CD4-positive, alpha-beta T cell treated with Interleukin-21 for 1 hour (primary cell): Measurements from ENCODE around the gene KCTD16.

Experiments
- DNase-seq: peaks from one replicate; pipeline ENCODE4 v3.0.0-alpha.2; 2020

Gene KCTD16

DNA sequence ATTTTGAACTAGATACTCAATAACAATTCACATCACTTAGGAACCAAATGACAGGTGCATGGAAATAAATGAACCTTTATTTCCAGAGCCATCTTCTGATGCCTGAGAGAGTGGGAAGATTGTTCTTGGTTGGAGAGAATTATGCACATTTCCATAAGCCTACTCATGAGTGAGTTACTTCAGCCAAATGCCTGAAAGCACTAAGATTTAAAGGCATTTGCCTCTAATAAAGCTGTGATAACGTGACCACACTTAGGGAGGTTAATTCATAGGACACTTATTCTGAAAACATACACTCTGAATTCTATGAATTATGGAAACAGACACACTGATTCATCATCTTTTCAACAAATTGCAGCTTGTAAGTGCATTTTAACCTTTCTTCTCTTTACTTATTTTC, 40.0 kb downstream of the KCTD16 start:
- no peak for DNase-seq

DNA sequence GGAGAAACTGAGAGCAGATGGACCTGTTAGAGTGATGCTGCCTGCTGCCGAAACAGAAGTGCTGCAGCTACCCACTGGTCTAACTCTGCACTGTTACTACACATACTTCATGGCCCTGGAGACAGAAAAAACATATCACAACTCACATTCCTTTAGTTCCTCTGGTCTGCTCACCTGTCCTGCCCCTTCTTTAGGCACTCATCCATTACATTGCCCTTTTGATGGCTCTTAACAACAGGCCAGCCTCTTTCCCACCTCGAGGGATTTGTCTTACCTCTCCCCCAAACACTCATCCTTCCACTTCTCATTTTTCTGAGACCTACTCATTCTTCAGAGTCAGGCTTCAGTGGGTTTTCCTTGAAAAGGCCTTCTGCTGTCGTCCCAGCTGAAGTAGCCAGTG, 49.2 kb downstream of the KCTD16 start:
- no peak for DNase-seq

DNA sequence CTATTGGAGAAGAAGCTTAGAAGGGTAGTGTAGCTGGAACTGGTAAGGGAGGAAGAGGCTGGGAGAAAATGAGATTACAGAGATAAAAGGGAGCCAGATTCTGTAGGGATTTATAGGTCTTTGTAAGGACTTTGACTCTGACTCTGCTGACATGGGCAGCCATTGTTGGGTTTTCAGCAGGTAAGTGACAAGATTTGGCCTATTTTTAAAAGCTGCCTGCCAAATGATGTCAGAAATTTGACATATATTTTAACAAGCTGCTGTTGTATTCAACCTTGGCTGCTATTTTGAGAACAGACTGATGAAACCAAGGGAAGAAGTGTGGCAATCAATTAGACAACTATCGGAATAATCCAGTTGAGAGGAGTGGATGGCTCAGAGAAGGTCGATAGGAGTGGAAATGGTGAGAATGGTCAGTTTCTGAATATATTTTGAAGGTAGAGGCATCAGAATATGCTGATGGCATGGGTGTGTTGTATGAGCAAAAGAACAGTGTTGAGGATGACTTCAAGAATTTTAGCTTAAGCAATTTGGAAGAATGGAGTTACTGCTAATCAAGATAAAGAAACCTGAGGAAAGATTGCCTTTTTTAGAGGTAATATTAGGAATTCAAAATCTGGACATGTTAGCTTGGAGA, 56.8 kb downstream of the KCTD16 start:
- DNase-seq, result no peak

DNA sequence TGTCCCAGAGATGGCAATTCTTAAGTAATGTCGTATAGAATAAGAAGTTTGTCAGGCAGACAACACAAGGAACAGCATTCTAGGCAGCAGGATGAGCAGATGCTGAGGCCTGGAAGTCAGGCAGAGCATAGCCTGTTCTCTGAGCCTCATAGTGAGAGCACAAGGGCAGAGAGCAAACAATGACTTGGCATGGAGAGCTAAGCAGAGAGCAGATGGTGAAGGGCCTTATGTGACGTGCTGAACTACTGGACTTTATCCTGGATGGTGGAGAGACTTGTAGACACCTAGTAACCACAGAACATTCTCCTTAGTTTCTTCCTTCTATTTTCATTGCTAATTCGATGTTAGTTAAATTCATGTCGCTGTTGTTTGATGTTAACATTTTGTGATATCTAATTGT, 60.1 kb downstream of the KCTD16 start:
- no peak for DNase-seq

DNA sequence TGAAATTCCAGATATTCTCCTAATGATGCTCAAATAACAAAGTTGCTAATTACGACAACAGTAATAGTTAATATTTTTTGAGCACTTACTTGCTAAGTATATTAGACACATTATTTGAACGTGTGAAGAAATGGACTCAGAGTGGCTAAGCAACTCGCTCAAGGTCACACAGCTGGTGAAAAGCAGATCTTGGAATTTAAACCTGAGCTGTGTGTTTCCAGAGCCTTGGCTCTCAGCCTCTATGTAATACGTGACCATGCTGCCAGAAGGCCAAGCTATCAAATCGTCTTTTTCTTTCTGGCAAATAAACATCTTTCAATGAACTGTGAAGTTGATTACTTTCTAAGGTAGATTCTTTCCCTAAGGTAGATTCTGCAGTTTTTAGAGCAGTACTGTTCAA, 61.6 kb downstream of the KCTD16 start:
- no peak for DNase-seq

DNA sequence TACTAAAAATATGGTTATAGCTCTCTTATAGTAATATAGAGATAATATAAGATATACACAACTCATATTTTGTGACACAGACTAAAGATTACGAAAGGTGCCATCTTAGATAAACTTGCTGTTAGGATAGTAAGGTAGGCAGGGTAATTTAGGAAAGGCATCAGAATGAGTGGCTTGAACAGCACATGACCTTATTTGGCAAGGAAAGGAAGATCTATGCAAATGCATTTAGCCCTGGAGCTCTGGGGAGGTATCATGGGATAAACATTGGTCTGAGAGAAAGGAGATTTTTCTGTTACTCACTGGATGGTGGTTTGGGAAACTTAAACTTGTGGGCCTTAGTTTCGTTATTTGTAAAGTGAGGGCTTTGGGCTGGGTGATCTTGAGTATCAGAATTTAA, 65.8 kb downstream of the KCTD16 start:
- DNase-seq, result no peak

DNA sequence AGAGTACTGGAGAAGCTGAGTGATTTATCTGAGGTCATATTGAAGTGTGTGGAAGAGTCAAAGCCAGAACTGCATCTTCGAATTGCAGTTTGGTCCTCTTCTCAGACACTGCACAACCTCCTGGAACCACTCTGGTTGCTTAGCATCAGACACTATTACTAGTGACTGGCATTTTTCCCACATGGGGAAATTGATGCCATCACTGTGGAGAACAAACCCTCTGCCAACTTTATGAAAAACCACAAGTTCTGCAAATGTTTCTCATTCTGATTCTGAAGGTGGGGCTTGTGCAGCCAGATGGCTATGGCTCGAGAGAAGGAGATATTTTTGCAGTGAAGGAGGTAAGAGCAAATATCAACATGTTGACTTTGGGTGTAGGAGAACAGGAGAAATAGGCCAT, 67.2 kb downstream of the KCTD16 start:
- peak; percentile 0 for DNase-seq

DNA sequence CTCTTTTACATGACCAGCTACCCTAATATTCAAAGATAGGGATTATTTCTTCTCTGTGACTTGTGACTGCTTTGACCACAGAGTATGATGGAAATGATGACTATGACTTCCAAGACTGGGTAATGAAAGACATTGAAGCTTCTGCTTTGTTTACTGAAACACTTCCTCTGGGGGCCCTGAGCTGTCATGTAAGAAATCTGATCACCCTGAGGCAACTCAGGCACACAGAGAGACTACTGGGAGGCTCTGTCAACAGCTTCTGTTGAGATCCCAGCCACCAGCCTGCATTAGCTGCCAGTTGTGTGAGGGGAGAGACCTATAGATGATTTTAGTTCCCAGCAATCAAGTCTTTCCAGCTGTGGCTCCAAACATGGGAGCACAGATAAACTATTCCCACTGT, 76.5 kb downstream of the KCTD16 start:
- DNase-seq, result no peak

DNA sequence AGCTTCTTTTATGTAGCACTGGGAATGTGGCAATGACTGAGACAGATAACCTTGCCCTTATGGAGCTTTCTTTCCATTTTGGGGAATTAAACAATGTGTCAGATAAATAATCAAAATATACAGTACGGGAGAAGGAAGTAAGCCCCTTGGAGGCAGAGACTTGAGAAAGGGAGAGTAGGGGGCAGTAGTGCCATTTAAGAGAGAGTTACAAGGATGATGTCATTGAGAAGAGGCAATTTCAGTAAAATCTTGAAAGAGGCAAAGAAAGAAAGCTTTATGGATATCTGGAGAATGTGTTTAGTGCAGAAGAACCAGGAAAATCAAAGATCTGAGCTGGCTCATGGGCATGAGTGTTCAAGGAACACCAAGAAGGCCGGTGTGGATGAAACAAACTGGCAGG, 77.3 kb downstream of the KCTD16 start:
- no peak for DNase-seq

DNA sequence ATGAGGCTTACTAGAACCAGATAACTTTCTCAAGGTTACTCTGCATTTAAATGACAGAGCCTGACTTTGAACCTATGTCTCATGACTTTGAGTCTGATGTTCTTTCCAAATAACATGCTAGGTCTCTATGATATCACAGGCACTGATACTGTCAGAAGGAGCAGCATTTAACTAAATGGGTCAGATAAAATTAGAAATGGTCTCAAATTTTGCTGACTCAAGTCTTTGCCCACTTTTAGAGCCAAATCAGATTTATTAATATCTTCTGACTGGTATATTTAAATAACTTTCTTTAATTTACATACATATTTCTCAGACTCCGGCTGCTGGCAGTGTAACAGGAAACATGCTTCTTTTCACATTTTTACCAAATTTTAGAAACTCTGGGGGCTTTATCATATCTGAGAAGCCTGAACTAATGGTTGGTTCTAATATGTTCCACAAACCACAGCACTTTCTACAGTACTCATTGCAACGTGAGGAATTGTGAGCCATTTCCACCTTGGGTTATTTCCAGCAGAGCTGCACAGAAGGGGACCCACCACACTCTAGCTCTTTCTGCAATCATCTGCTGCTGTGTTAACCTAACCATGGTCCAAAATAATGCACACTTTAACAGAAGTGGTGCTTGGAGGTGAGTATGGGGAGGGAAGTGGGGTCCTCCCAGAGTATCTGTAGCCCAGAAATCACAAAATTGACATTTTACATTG, 79.2 kb downstream of the KCTD16 start:
- DNase-seq, result no peak

DNA sequence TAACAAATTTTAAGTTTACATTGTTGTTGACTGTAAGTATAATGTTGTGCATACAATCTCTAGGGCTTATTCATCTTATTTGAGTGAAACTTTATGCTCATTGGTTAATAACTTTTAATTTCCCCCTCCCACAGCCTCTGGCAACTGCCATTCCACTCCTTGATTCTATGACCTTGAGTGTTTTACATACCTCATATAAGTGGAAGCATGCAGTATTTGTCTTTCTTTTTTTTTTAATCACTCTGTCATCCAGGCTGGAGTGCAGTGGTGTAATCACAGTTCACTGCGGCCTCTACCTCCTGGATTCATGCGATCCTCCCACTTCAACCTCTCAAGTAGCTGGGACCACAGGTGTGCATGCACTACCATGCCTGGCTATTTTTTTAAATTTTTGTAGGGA, 83.9 kb downstream of the KCTD16 start:
- no peak for DNase-seq

DNA sequence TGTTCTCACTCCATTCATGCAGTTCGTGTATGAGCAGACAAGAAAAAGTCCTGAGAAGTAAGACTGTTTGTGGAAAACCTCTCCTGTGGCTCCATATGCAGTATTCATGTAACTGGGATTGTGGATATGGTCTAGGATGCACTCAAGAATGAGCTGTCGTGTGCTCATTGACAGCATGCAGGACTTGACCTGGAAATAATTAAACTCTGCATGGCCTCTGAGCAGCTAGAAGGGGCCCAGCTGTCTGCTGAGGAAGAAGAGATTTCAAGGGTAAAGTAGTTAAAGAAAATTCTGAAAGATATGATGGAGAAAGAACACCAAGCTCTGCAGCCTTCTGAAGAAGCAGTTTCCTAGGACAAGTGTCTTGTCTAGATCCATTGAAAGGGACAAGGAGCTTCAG, 89.4 kb downstream of the KCTD16 start:
- DNase-seq, result no peak

DNA sequence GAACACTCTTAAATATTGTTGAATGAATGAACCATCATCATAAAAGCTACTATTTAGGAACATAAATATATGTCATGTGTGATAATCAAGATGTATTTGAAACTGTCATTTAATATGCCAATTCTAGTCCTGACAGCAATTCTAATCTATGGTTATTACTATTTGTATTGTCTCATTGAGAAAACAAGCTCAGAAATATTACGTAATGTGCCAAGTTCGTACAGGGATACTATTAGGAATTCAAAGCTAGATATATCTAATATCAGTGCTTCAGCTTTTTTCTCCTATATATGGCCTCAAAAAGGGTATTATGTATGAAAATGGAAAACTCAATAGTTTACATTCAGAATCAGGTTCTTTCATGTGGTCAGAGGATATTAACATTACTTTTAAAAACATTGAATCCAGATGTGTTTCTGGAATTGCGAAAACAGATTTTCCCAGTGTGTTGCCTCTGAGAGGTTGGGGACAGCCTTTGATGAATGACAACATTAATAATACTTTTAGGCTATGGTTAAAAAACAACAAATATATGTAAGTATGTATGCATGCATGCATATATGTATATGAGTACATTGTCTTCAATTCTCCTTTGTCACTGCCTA, 95.1 kb downstream of the KCTD16 start:
- no peak for DNase-seq

DNA sequence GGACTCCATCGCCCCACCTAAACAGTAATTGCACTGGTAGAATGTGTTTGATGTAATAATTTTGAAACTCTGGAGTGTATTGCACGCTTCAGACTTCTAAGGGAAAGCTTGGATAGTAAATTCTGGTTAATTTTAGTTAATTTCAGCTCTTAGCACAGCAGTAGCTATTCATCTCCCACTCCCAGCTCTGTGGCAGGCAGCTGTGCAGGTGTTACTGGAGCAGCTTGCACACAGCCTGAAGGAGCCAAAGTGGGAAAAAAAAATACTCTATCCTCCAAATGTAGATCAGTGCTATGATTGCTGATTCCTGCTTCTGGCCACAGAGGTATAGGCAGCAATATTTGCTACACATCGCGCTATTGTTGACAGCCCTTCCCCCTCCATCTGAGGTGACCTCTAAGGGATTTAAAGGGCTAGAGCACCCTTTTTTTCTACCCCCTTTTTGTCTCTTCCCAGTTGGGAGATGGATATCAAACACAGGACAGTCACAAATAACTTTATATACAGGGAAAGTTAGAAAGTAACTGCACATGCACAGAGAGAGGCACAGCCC, 97.4 kb downstream of the KCTD16 start:
- no peak for DNase-seq

DNA sequence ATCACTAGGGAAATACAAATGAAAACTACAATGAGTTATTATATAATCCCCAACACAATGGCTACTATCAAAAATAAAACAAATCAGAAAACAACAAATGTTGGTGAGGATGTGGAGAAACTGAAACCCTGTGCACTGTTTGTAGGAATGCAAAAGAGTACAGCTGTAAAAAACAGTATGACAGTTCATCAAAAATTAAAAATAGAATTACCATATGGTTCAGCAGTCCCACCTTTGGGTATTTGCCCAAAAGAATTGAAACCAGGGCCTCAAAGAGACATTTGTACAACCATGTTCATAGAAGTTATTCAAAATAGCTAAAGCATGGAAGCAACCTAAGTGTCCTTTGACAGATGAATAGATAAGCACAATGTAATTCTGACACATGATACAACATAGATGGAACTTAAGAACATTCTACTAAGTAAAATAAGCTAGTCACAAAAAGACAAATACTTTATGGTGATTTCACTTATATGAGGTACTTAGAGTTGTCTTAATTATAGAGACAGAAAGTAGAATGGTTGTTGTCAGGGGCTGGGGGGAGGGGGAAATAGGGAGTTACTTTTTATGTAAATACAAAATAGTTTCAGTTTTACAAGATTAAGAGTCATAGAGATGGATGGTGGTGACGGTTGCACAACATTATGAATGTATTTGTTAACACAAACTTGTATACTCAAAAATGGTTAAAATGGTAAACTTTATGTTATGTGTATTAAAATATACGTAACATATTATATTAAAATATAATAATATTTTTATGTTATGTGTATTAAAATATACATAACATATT, 102.8 kb downstream of the KCTD16 start:
- no peak for DNase-seq

DNA sequence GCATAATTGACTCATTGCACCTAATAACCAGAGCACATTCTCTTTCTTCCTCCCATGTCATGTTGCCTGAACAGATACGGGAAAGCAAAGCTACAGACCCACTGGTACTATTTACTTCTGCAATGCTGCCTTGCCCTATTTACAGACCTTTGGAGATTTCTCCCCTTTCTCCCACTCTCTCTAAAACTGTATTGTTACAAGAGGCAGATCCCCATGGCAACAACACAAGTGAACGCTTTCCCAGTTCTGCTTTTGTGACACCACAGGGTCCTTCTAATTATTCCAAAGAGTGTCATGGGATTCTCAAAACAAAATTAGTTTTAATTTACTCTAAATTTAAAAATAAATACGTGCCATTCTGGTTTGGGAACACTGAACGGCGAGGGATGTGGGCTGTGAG, 104.7 kb downstream of the KCTD16 start:
- no peak for DNase-seq

DNA sequence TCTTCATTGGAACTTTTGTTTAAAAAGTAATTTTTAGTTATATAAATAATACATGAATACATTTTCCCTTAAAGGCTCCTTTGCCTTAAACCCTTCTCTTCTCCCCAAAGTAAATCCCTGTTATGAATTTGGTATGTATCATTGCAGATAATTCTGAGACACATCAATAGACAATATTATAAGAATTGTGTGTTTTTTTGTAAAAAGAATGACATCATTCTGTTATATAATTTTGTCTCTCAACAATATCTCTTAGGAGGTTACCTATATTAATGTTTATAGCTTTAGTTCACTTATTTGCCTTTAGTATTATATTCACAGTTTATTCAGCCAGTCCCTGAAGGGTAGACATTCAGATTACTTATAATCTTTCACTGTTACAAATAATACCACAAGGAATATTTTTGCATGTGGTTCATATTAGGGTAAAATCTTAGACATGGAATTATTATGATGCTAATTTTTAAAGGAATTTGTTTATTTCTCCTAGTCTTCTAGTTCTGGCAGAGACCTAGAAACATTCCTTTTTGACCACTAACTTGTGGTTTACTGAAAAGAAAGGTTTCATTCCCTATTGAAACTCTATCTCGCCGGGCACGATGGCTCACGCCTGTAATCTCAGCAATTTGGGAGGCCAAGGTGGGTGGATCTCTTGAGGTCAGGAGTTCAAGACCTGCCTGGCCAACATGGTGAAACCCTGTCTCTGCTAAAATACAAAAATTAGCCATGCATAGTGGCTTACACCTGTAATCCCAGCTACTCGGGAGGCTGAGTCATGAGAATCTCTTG, 105.6 kb downstream of the KCTD16 start:
- no peak for DNase-seq

DNA sequence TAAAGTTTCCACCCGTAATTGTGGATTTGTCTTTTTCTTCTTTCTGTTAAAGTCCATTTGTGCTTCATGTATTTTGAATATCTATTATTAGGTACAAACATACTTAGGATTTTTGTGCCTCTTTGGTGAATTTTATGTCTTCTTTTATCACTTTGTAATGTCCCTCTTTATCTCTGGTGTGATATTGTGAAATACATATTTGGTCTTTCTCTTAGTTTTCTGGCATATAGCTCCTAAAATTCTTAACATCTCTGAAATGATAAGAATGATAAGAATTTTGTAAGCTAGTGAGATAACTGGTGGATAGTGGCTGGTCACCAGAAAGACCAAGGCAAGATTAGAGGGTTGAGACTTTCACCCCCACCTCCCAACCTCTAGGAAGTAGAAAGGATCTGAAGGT, 111.1 kb downstream of the KCTD16 start:
- DNase-seq, result no peak

DNA sequence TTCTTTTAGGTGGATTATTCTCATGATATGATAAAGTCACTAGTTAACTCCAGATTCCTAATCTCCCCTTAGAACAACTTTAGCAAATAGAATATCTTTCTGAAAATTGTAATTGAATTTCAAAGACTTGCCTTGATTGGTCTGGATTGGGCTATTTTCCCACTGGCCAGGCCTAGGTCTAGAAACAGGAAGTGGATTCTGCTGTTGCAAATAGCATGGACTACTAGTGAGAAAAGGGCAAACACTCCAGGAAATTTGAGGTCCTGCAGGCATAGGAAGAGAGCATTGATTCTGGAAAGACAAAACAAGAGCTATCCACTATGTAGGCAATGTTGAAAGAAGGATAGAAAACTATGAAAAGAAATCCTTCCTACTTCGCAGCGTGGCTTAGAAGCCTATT, 113.4 kb downstream of the KCTD16 start:
- no peak for DNase-seq

DNA sequence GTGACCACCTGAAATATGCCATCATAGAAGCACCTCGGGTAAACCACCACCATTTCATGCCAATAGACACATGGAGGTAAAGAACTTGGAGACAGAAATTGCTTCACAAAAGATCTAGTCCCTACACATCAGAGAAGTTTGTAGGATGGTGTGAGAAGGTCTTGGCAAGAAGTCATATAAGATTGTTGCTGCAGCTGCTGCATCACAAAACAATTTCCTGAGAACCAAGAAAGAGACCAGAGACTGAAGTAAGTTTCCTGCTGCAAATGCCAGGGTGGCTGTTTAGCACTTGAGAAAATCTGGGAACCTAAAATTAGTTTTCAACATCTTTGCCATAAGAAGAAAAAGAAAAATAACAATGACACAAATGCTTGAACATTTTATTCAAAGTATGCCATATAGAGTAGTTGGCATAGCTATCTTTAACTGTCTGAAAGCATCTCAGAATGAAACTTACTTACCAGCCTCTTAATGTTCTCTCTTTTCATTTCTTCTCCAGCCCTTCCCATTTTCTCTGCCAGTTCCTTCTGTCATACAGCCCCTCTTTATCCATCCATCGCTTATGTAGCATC, 114.3 kb downstream of the KCTD16 start:
- DNase-seq, result no peak

DNA sequence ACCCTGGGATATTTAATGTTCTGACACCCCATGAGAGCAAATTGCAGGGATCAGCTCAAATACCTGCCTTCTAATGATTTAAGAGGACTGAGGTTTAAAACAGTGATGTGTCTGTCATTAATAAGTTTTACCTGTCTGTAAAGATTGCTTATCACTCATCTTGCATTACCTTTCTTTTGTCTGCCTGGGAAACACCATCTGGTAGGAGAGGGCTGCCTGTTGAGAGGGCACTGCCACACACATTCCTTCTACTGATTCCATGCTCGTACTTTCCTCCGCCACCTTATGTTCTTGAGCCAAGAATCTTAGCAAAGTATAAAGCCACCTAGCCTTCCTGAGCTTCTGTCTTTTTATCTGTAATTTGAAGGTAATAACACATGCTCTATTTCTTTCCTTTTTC, 118.6 kb downstream of the KCTD16 start:
- no peak for DNase-seq

DNA sequence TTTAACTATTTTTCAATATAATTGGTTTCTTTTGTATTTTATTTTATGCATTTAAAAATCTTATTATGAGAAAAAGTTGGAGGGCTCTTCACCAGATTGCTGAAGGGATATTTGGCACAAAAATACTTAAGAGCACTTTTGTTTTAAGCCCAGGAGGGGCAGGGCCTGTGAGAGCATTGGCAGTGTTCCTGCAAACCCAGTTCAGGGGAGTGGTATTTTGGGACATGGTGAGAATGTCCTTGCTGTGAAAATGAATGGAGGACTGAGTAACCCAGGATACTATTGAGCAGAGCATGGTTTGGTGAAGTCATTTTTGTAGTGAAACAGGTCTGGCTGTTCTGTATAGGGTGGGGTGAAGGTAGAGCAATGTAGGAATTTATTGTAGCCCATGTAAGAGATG, 121.4 kb downstream of the KCTD16 start:
- no peak for DNase-seq
